Mesendoderm (in vitro differentiated cells): ENCODE results near the gene LRFN2. TPM values are rescaled to one million over a fixed set of nuclear protein-coding genes. Genes with fewer than 3 reads are reported as not detected.

ENCODE experiments used
- DNase-seq: peaks from one replicate; pipeline ENCODE4 v3.0.0; 2013
- H2AK5ac ChIP-seq: 2 replicates; pipeline ENCODE4 v1.6.1; 2013; ENCODE audit warnings: low read length, inconsistent platforms
- H2BK120ac ChIP-seq: 2 replicates; pipeline ENCODE4 v1.6.1; 2013; ENCODE audit warnings: low read depth, mild to moderate bottlenecking, low read length, moderate library complexity, mixed read lengths
- H2BK15ac ChIP-seq: replicated peaks from 2 replicates; pipeline ENCODE4 v1.6.1; 2013; ENCODE audit warnings: low read depth, mild to moderate bottlenecking, moderate library complexity
- H2BK5ac ChIP-seq: 2 replicates; pipeline ENCODE4 v1.6.1; 2013; ENCODE audit warnings: low read length, inconsistent platforms
- H3K18ac ChIP-seq: 2 replicates; pipeline ENCODE4 v1.6.1; 2013; ENCODE audit warnings: mild to moderate bottlenecking, low read length, mixed read lengths
- H3K23ac ChIP-seq: one replicate; pipeline ENCODE4 v1.6.1; 2013; ENCODE audit warnings: low read length
- H3K27ac ChIP-seq: 2 replicates; pipeline ENCODE4 v1.5.1; 2013; ENCODE audit warnings: low read depth, mild to moderate bottlenecking, inconsistent platforms, low read length, moderate library complexity
- H3K27me3 ChIP-seq: 2 replicates; pipeline ENCODE4 v1.6.1; 2013; ENCODE audit warnings: low read length, control low read depth, mild to moderate bottlenecking, inconsistent platforms; ENCODE audit not compliant: insufficient read depth, poor library complexity
- H3K36me3 ChIP-seq: 2 replicates; pipeline ENCODE4 v1.6.1; 2013; ENCODE audit warnings: low read length, inconsistent platforms; ENCODE audit not compliant: control insufficient read depth, insufficient read depth
- H3K4ac ChIP-seq: one replicate; pipeline ENCODE4 v1.6.1; 2013; ENCODE audit warnings: low read depth, mild to moderate bottlenecking, low read length, moderate library complexity
- H3K4me1 ChIP-seq: 2 replicates; pipeline ENCODE4 v1.6.1; 2013; ENCODE audit warnings: low read depth, low read length, inconsistent platforms; ENCODE audit not compliant: control insufficient read depth
- H3K4me2 ChIP-seq: 2 replicates; pipeline ENCODE4 v1.6.1; 2013; ENCODE audit warnings: low read length
- H3K4me3 ChIP-seq: 2 replicates; pipeline ENCODE4 v1.5.1; 2013; ENCODE audit warnings: mild to moderate bottlenecking, low read length
- H3K56ac ChIP-seq: one replicate; pipeline ENCODE4 v1.6.1; 2013; ENCODE audit warnings: low read length
- H3K79me1 ChIP-seq: 2 replicates; pipeline ENCODE4 v1.6.1; 2013; ENCODE audit warnings: low read length, inconsistent platforms
- H3K79me2 ChIP-seq: 2 replicates; pipeline ENCODE4 v1.6.1; 2013; ENCODE audit warnings: mild to moderate bottlenecking, low read length; ENCODE audit not compliant: control insufficient read depth, insufficient read depth
- H3K9ac ChIP-seq: 2 replicates; pipeline ENCODE4 v1.6.1; 2013; ENCODE audit warnings: low read length, inconsistent platforms
- H4K5ac ChIP-seq: one replicate; pipeline ENCODE4 v1.6.1; 2013; ENCODE audit warnings: low read length
- H4K8ac ChIP-seq: one replicate; pipeline ENCODE4 v1.6.1; 2013; ENCODE audit warnings: low read depth, mild to moderate bottlenecking, control low read depth, low read length, moderate library complexity
- WGBS: extraction: QIAGEN DNeasy Blood & Tissue Kit; methylation state at CpG from one replicate; pipeline ENCODE4 v1.1.7; 2013; ENCODE audit warnings: low lambda C conversion rate, missing lambda C conversion rate; ENCODE audit not compliant: insufficient coverage; ENCODE audit errors: extremely low coverage; 5-methylcytosine and 5-hydroxymethylcytosine counted together
- polyA plus RNA-seq, 2 experiments: library from polyadenylated mRNA; stranded (reverse); fragments of 200-250 nt; gene quantifications; one replicate each; pipeline ENCODE4 v1.2.3, GENCODE V29; 2013

LRFN2 gene
- 0.14 TPM for polyA plus RNA-seq (2013, experiment 1 of 2)
- polyA plus RNA-seq (2013, experiment 2 of 2) = 0.18 TPM

- H3K4ac ChIP-seq = no peak within 1 kb of the TSS
- WGBS = no CpG with 5 or more reads among the region's 89 CpGs
- peak; percentile 89 for DNase-seq
- no peaks in the 10 kb centered on the region for H3K36me3 ChIP-seq
- peak within 1 kb of the TSS; percentile 45 for H3K4me3 ChIP-seq
- peaks cover 15% of the 10 kb centered on the region for H3K4me1 ChIP-seq
- peaks cover 7% of the 10 kb centered on the region for H3K27me3 ChIP-seq
- no peak within 1 kb of the TSS for H4K5ac ChIP-seq
- H3K4me2 ChIP-seq = peak within 1 kb of the TSS; percentile 90
- no peak within 1 kb of the TSS for H2BK5ac ChIP-seq
- H3K27ac ChIP-seq = no peak within 1 kb of the TSS
- H2AK5ac ChIP-seq = no peak within 1 kb of the TSS
- H3K23ac ChIP-seq = no peak within 1 kb of the TSS
- no peak within 1 kb of the TSS for H4K8ac ChIP-seq
- no peaks in the 10 kb centered on the region for H3K79me2 ChIP-seq
- no peak within 1 kb of the TSS for H2BK15ac ChIP-seq
- H3K56ac ChIP-seq = peak within 1 kb of the TSS; percentile 92
- H3K9ac ChIP-seq = peak within 1 kb of the TSS; percentile 76
- H2BK120ac ChIP-seq = no peak within 1 kb of the TSS
- H3K79me1 ChIP-seq = no peaks in the 10 kb centered on the region
- H3K18ac ChIP-seq = no peak within 1 kb of the TSS
These were observed at the start of gene LRFN2 for GRCh38 chr6:40587240-40588069. Gene LRFN2, minus strand, starts transcription at chr6:40587364.

- no CpG with 5 or more reads among the region's 3 CpGs for WGBS
- Histone ChIP-seq H3K4me2 (no peak overlapping the region), H4K5ac (no peak overlapping the region), H3K27me3 (no peaks in the 10 kb centered on the region), H3K27ac (no peak overlapping the region), H2AK5ac (no peak overlapping the region), H3K56ac (no peak overlapping the region), H3K4ac (no peak overlapping the region), H3K18ac (no peak overlapping the region), H3K79me2 (no peaks in the 10 kb centered on the region), H2BK15ac (no peak overlapping the region), H3K79me1 (no peaks in the 10 kb centered on the region), H4K8ac (no peak overlapping the region), H2BK5ac (no peak overlapping the region), H3K4me1 (no peaks in the 10 kb centered on the region), H3K9ac (no peak overlapping the region), H3K4me3 (no peak overlapping the region), H3K36me3 (no peaks in the 10 kb centered on the region), H2BK120ac (no peak overlapping the region), H3K23ac (no peak overlapping the region)
- DNase-seq = no peak
These were observed 47.3 kb upstream of the LRFN2 start for GRCh38 chr6:40634429-40634828.

- Histone ChIP-seq H3K9ac (no peak overlapping the region), H3K4me1 (no peaks in the 10 kb centered on the region), H3K4me2 (no peak overlapping the region), H3K4me3 (no peak overlapping the region), H3K27ac (no peak overlapping the region), H3K4ac (no peak overlapping the region), H2BK5ac (no peak overlapping the region), H3K79me1 (no peaks in the 10 kb centered on the region), H4K5ac (no peak overlapping the region), H3K23ac (no peak overlapping the region), H3K18ac (no peak overlapping the region), H3K56ac (no peak overlapping the region), H2BK120ac (no peak overlapping the region), H3K27me3 (no peaks in the 10 kb centered on the region), H2AK5ac (no peak overlapping the region), H3K79me2 (no peaks in the 10 kb centered on the region), H3K36me3 (no peaks in the 10 kb centered on the region), H4K8ac (no peak overlapping the region), H2BK15ac (no peak overlapping the region)
- WGBS = no CpG with 5 or more reads among the region's 7 CpGs
- DNase-seq = peak; percentile 47
These were observed 44.6 kb upstream of the LRFN2 start for GRCh38 chr6:40631744-40632143.

GRCh38 chr6:40630488-40630887 is 43.3 kb upstream of the LRFN2 start:
- Histone ChIP-seq H3K4me1 (no peaks in the 10 kb centered on the region), H3K23ac (no peak overlapping the region), H2BK15ac (no peak overlapping the region), H4K8ac (no peak overlapping the region), H2BK5ac (no peak overlapping the region), H3K18ac (no peak overlapping the region), H3K4me2 (no peak overlapping the region), H3K4ac (no peak overlapping the region), H3K79me2 (no peaks in the 10 kb centered on the region), H3K4me3 (no peak overlapping the region), H3K9ac (no peak overlapping the region), H3K27ac (no peak overlapping the region), H2BK120ac (no peak overlapping the region), H2AK5ac (no peak overlapping the region), H3K79me1 (no peaks in the 10 kb centered on the region), H3K27me3 (no peaks in the 10 kb centered on the region), H4K5ac (no peak overlapping the region), H3K56ac (no peak overlapping the region), H3K36me3 (no peaks in the 10 kb centered on the region)
- WGBS = no CpG with 5 or more reads among the region's 5 CpGs
- DNase-seq = no peak

GRCh38 chr6:40630051-40630450 is 42.9 kb upstream of the LRFN2 start:
- H3K18ac ChIP-seq = no peak overlapping the region
- no peak overlapping the region for H3K4ac ChIP-seq
- no peaks in the 10 kb centered on the region for H3K4me1 ChIP-seq
- WGBS = no CpG with 5 or more reads among the region's 6 CpGs
- H3K9ac ChIP-seq = no peak overlapping the region
- H3K27me3 ChIP-seq = no peaks in the 10 kb centered on the region
- no peak overlapping the region for H2AK5ac ChIP-seq
- no peak overlapping the region for H2BK120ac ChIP-seq
- no peaks in the 10 kb centered on the region for H3K79me2 ChIP-seq
- no peak overlapping the region for H4K8ac ChIP-seq
- no peak overlapping the region for H3K23ac ChIP-seq
- no peaks in the 10 kb centered on the region for H3K79me1 ChIP-seq
- no peak overlapping the region for H4K5ac ChIP-seq
- H3K36me3 ChIP-seq = no peaks in the 10 kb centered on the region
- H3K27ac ChIP-seq = no peak overlapping the region
- no peak overlapping the region for H3K56ac ChIP-seq
- DNase-seq = no peak
- H3K4me2 ChIP-seq = no peak overlapping the region
- no peak overlapping the region for H3K4me3 ChIP-seq
- H2BK5ac ChIP-seq = no peak overlapping the region
- H2BK15ac ChIP-seq = no peak overlapping the region

GRCh38 chr6:40629463-40629862 is 42.3 kb upstream of the LRFN2 start:
- no peaks in the 10 kb centered on the region for H3K79me2 ChIP-seq
- no peaks in the 10 kb centered on the region for H3K27me3 ChIP-seq
- H3K4me3 ChIP-seq = no peak overlapping the region
- no peak overlapping the region for H3K27ac ChIP-seq
- no peak overlapping the region for H2BK120ac ChIP-seq
- no peak overlapping the region for H2BK5ac ChIP-seq
- DNase-seq = no peak
- no peak overlapping the region for H3K56ac ChIP-seq
- H3K4me2 ChIP-seq = no peak overlapping the region
- no peaks in the 10 kb centered on the region for H3K36me3 ChIP-seq
- no peak overlapping the region for H4K8ac ChIP-seq
- no peak overlapping the region for H3K18ac ChIP-seq
- H3K9ac ChIP-seq = no peak overlapping the region
- H3K79me1 ChIP-seq = no peaks in the 10 kb centered on the region
- WGBS = no CpG with 5 or more reads among the region's 6 CpGs
- no peak overlapping the region for H2AK5ac ChIP-seq
- no peaks in the 10 kb centered on the region for H3K4me1 ChIP-seq
- no peak overlapping the region for H2BK15ac ChIP-seq
- H4K5ac ChIP-seq = no peak overlapping the region
- no peak overlapping the region for H3K23ac ChIP-seq
- no peak overlapping the region for H3K4ac ChIP-seq
